HG03159 (cell line): ENCODE measurements around the gene MAGI2.
"Not testable (repeated sequence)": the region's sequence is repeated elsewhere in the genome, so short reads cannot be mapped to it uniquely, and the experiment has no call there.

Experiments used
- ATAC-seq: cut with Tn5 transposase; IDR thresholded peaks from one replicate; pipeline ENCODE4 v1.9.1; 2021; ENCODE audit warnings: mild to moderate bottlenecking, moderate library complexity; ENCODE audit not compliant: unreplicated experiment

Gene MAGI2

DNA sequence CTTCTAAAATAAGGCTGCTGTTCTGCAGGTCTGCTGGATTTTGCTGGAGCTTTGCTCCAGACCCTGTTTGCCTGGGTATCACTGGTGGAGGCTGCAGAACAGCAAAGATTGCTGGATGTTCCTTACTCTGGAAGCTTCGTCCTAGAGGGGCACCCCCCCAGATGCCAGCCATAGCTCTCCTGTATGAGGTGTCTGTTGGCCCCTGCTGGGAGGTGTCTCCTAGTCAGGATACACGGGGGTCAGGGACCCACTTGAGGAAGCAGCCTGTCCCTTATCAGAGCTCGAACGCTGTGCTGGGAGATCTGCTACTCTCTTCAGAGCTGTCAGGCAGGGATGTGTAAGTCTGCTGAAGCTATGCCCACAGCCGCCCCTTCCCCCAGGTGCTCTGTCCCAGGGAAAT, 382.3 kb downstream of the MAGI2 start:
- ATAC-seq, result not testable (repeated sequence)

DNA sequence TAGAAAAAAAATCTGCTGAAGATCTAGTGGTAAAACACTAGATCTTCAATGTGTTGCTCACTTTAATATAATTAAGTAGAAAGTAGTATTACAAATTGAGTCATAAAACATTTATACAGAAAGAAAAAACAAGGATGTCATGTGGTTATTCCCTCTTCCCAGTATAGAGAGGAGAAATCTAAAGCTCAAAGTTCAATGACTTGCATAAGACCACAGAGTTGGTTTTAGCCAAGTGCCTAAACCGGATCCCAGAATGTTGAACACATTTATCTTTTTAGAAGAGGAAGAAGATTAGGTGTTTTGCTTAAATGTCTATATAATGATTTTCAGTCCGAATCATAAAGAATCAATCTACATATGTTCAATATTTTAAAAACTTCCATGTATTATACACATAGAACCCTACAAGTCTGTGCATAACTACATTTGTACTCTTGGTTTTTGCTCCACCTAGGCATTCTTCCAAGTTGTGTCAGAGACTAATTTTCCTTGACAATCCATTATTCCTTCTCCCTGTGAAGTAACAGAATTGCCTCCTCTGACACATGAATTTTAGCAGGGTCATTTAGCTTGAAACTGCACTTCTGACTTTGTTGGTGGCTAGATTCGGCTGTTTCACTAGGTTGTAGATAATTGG, 389.2 kb downstream of the MAGI2 start:
- no peak for ATAC-seq

DNA sequence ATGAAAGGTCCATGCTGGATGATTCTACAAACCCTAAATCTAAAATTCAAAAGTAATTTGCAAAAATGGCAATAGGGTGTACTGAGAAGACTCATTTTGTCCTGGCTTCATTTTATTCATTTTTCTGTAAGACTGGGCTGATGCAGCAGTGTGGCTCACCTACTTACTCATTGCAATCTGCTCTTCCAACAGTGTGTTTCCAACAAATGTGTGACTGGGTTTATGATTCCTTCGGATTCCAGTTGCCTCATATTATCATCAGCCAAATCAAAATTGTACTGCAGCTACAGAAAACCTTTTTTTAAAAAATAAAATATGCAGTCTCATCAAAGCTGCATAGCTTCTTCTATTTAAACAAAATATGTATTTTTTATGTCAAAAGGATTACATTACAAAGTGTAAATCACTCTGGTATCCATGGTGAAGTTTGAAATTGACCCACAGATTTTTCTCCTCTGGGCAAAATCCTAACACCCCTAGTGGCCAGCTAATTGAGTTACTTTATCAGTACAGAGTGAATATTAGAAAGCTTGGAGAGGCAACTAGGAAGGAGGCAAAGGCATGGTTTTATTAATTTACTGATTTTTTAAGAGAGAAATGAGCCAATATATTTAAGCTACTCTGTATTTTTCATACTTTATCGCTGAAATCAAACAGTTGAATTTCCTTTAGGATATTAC, 390.3 kb downstream of the MAGI2 start:
- no peak for ATAC-seq

DNA sequence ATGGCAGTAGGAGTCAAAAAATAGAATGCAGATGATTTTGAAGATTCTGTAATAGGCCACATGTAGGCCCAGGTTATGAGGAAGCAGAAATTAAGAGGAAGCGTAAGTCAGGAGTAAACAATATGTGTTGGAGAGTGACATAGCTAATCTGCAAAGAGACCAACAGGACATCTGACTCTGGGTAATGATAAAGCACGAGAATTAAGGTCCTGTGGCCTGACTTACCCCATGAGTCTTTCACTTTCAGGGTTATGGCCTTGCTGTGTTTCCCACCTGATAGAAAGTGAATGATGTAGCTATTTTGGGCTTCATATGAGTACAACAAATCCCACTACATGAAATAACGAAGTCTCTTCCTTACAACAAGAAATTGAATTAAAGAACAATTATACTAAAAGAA, 393.0 kb downstream of the MAGI2 start:
- ATAC-seq, result no peak

DNA sequence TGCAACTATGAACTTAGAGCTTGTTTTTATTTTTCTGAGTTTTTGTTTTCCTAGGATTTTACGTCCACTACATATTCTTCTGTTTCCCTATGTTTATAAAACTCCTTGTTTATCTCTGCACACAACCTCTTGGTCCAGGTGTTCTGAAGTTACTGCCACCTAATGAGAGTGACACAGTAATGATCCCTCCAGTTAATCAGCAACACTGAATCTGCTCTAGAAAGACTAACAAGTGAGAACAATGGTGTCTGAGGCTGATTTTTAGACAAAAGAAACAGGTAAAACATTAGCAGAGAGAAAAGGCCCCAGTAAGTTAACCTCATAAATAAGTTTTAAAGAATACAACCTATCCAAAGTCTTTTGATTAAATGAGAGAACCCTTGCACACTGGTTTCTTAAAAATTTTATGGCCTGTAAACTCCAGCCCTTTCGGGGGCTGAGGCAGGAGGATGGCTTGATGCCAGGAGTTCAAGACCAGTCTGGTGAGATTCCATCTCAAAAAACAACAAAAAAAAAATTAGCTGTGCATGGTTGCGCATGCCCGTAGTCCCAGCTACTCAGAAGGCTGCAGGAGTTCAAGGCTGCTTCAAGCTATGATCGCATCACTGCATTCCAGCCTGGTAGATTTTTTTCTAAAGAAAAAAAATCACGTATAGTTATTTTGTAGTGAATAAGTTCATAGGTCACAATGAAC, 397.6 kb downstream of the MAGI2 start:
- no peak for ATAC-seq

DNA sequence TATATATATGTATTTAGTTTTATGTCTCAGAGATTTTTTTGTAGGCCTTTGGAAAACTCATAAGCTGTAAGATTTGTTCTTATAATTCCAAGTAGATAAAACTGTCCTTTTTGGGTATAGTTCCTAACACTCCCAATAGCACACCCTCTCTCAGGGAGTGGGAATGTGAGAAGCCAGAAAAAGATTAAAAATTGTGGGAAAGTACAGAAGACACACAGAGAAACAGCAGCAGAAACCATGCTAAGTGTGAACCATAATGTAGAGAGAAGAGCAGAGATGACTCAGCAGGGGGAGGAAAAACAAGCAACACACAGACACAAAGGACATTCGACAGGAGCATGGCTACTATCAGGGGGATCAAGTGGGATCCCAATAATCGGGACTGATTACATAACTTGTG, 401.6 kb downstream of the MAGI2 start:
- no peak for ATAC-seq

DNA sequence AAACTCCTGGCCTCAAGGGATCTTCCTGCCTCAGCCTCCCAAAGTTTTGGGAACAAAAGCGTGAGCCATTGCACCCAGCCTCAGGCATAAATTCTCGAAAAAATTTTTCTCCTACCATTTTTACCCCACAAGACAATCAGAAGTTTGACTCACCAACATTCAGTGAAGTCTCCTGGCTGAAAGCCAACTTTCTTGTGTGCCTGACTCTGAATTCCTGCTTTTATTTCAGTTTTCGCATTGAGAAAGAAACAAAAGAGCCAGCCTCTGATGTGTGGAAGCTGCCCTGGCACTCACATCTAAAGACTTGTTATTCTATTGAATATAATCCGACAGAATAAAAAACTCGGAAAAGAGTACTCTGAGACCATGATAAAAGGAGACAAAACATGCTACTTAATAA, 402.9 kb downstream of the MAGI2 start:
- no peak for ATAC-seq

DNA sequence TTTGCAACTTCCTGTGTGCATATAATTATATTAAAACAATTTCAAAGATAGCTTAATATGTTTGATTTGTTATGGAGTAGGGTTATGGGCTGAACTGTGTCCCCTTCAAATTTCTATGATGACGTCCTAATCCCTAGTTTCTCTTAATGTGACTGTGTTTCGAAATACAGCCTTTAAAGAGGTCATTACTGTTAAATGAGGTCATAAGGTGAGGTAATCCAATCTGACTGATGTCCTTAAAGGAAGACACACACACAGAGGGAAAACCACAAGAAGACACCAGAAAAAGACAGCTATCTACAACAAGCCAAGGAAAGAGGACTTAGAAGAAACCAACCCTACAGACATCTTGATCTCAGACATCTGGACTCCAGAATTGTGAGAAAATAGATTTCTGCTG, 407.4 kb downstream of the MAGI2 start:
- ATAC-seq, result no peak

DNA sequence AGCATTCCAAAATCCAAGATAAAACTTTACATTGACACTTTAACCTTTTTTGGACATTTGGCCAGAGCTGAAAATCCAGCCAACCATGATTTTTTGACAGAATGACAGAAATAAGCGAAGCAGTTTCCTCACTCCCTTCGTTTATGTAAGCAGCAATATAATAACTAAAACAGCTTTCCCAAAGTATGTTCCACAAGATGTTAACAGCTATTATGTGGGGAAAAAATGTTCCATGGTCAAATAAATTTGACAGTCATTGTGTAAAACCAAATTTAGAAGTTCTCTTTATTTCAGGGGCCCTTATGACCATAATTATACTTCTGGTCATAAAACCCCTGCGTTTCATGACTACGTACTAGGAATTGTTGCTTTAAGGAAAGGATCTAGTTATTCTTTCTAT, 416.5 kb downstream of the MAGI2 start:
- no peak for ATAC-seq

DNA sequence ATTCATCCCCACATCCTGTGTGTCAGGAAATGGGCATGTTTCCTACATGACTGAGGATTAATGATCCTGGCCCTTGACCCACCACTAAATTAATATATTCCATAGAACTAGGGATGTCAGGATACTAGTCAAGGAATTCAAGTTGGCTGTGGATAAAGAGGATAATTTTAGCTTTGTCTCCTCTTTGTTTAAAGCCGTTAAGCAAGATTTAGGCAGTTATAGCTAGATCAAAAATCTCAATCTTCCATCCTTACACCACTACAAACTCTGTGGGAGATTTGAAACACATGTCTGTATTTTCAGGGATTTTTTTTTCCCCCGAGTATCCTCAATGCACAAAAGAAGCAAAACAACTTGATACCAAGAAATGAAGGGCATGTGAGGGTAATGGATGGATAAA, 417.1 kb downstream of the MAGI2 start:
- no peak for ATAC-seq

DNA sequence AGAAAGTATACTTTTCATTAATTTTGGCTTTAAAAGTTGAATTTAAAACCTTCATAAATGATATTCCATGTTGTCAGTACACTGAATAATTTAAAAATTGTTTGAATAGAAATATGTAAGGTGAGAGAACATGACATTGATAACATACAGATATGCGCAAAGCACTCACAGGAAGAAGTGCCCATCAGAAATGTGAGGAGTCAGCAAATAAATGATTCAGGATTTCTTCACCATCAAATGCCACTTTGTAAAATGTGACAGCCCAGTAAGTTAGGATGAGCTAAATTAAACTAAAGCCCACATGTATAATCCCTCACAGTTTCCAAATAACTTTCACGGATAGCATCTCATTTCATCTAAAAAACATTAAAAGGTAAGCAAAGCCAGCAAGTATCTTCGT, 417.6 kb downstream of the MAGI2 start:
- no peak for ATAC-seq

DNA sequence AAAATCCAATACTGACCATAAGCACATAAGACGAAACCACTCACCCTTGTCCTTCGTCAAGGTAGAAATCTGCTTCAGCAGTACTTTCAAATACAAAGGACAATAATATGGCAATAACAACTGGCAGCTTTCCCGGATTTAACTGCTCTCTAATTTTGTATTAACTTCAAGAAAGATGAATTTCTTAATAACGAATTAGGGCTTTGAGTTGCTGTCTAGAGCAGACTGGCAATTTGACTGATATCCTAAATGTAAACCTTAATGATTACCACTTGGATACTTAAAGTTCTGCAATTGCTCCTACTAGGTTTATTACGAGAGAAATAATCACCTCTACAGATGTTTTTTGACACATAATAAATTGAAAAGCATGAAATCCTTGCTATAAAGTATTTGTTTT, 418.7 kb downstream of the MAGI2 start:
- ATAC-seq, result no peak

DNA sequence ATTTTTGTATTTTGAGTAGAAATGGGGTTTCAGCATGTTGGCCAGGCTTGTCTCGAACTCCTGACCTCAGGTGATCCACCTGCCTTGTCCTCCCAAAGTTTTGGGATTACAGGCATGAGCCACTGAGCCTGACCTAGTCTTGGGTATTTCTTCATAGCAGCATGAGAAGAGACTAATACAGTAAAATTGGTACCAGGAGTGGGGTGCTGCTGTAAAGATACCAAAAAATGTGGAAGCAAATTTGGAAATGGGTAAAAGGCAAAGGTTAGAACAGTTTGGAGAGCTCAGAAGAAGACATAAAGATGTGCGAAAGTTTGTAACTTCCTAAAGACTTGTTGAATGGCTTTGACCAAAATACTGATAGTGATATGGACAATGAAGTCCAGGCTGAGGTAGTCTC, 433.8 kb downstream of the MAGI2 start:
- not testable (repeated sequence) for ATAC-seq

DNA sequence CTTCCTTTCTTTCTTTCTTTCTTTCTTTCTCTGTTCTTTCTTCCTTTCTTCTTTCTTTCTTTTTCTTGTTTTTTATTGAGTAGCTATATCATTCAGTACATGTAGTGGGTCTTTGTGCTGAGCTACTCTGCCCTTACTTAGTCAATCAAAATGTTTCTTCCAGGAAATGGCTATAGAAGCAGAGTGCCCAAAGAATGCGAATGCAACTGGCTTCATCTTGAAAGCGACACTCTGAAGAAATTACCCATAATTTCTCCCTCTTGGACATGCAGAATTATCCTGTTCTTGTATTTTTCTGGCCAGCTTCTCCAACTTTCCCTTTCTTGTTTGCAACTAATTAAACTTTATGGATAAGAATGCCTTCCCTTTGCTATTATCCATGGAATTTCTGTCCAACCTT, 441.5 kb downstream of the MAGI2 start:
- ATAC-seq, result no peak

DNA sequence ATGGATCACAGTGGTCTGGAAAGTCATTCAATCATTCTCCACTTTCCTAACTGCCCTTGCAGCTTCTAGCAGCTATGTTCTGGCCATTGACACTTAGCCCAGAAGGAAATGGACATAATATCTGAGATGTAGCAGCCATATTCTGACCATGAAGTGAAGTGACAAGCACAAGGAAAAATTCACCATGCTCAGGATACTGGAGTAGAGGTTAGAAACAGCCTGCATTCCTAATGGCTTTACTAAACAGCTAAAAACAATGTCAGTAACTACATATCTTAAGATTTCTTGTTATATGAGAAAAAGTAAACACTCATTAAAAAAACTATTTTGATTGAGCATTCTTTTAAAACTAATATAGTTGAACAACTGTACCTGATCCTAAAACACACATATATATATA, 443.8 kb downstream of the MAGI2 start:
- ATAC-seq, result no peak

DNA sequence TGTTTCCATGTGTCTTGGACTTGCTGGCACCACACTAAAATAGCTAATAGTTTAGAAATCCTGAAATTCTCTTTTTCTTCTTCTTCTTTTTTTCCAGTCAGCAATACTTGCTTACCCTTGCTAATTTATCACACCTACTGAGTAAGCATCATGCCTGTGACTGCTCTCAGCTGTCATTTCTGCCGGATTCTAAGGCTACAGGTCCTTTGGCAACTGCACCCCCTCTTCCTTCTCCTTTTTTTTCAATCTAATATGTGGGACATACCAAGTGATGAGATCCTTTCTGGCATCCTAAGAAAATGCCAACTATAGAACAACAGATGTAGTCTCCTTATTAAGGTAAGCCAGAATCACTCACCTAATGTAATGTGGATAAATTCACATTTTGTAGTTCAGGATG, 444.7 kb downstream of the MAGI2 start:
- ATAC-seq, result no peak

DNA sequence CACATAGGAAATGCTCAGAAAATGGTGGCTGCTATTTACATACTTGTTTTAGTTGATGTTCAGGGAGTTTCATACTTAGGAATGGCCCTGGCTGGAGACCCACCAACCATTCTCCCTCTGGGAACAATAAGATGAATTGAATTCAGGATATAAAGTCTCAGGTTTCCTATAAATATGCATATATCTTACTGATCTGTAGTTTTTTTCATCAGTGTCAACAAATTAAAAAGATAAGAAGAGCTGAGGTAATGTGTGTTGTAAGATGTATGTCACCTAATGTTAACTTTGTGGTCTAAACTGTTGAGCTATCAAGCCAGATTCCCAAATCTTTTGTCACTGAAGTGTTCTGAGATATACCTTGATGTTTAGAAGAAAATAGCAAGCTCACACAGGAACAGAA, 457.5 kb downstream of the MAGI2 start:
- ATAC-seq, result no peak

DNA sequence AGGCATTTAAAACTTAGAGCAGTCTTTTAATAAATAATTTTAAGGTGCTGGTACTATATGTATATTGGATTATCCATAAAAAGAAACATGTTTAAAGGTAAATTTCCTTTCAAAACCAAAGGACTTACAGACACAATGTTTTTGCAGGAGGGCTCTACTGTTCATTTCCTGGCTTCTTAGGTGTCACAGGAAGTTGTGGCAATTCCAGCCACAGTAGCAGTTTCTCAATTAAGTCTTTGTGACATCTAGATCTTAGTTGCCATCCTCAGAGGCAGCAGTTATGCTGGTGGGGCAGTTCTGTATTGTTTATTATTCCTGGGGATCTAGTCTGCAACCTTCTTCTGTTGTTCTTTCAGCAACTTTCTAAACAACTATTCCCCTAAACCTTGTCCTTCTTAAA, 460.1 kb downstream of the MAGI2 start:
- ATAC-seq, result no peak

DNA sequence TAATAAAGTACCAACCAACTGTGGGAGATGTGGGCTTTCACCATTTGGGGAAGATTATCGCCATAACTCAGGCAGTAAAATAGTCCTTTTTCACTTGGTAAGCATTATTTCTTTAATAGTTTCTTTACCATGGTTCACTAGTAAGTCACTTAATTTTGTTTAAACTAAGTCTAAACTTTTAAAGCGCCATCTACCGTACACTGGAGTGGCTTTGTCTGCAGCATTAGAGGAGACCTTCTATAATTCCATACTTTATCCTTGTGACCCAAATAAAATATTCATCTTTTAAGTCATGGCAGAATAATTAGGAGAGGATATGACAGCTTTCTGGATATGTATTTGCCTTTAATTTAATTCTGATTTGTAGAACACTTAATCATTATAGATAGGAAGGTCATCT, 468.0 kb downstream of the MAGI2 start:
- ATAC-seq, result no peak

DNA sequence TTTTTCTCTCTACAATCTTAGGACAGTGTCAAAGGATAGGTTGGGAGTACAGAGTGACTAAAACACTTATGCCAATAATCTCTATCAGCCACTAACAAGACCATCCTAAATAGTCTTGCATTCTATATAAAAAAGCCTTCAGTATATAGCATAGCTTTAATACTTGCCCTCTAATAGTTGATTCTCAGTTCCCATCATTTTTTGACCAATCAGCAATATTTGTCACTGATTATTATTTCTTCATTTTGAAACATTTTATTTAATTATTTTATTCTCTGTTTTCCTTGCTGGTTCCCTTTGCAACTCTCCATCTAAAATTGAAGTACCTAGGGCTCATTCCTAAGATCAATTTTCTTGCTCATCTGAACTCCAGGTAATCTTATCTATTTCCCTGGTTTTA, 470.0 kb downstream of the MAGI2 start:
- ATAC-seq, result no peak

DNA sequence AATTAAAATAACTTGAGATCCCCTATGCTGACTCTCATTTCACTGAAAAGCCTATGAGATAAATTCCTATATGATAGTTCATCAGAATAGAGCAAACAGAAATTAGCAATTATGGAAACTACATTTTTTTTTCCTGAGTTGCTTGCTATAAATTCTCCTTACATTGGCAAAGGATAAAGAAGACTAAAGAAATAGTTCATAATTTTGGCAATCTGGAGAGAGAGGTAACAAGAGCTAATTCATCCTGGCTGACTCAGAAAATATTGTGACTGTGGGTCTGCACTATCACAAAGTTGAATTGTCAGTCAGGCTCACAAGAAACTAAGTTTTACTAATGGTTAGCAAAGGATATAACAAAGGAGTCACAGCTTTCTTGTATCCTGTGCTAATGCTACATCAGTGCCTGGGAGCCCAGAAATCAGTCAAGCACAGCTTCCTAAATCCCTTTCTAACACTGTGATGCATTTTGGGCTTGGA, 483.0 kb downstream of the MAGI2 start:
- no peak for ATAC-seq

DNA sequence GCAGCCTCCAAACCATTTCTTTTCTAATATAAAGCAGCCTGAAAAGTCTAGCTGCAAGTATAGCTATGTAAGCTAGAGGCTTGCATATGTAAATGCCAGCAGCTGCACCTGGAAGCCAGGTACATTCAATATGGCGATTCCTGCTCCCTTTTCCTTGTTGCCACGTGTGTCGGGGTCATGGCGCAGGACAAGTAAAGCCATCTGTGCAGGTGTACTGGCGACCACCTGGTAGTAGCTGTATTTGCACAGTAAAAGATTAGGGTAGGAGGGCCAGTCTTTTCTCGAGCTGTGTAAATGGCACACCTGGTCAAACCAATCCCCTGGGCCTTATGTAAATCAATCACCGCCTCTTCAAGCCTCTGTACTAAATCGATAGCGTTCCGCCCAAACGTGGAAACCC, 484.5 kb downstream of the MAGI2 start:
- ATAC-seq, result no peak
